H9 (cell line): Measurements from ENCODE around the gene MMAA. TPM values are rescaled to one million over a fixed set of nuclear protein-coding genes. Genes with fewer than 3 reads are reported as not detected.

Experiments used
- DNase-seq: peaks from one replicate; pipeline ENCODE4 v3.0.0-alpha.2; 2017
- H2AFZ ChIP-seq: one replicate; pipeline ENCODE4 v1.6.1; 2013; ENCODE audit warnings: mild to moderate bottlenecking, low read length, control low read depth, moderate library complexity
- H2AK5ac ChIP-seq: 2 replicates; pipeline ENCODE4 v1.6.1; 2013; ENCODE audit warnings: low read length, control low read depth, mixed read lengths; ENCODE audit not compliant: insufficient read length
- H2BK120ac ChIP-seq: one replicate; pipeline ENCODE4 v1.6.1; 2013; ENCODE audit warnings: low read depth, mild to moderate bottlenecking, low read length, control low read depth, inconsistent platforms; ENCODE audit not compliant: poor library complexity, severe bottlenecking
- H2BK12ac ChIP-seq: 2 replicates; pipeline ENCODE4 v1.6.1; 2013; ENCODE audit warnings: low read length, control low read depth, mixed read lengths, low read depth; ENCODE audit not compliant: insufficient read length
- H2BK15ac ChIP-seq: 2 replicates; pipeline ENCODE4 v1.6.1; 2013; ENCODE audit warnings: low read depth, low read length, control low read depth
- H2BK20ac ChIP-seq: one replicate; pipeline ENCODE4 v1.6.1; 2013; ENCODE audit warnings: low read depth, mild to moderate bottlenecking, low read length, control low read depth, inconsistent platforms; ENCODE audit not compliant: poor library complexity, severe bottlenecking
- H2BK5ac ChIP-seq: 2 replicates; pipeline ENCODE4 v1.6.1; 2013; ENCODE audit warnings: low read length, control low read depth, mixed read lengths; ENCODE audit not compliant: insufficient read length
- H3K14ac ChIP-seq: 2 replicates; pipeline ENCODE4 v1.6.1; 2013; ENCODE audit warnings: low read length, control low read depth; ENCODE audit not compliant: insufficient read depth
- H3K18ac ChIP-seq: 2 replicates; pipeline ENCODE4 v1.6.1; 2013; ENCODE audit warnings: low read depth, mild to moderate bottlenecking, mixed read lengths, low read length, control low read depth; ENCODE audit not compliant: insufficient read length
- H3K23ac ChIP-seq: 2 replicates; pipeline ENCODE4 v1.6.1; 2013; ENCODE audit warnings: low read length, control low read depth, mixed read lengths, low read depth; ENCODE audit not compliant: insufficient read length
- H3K23me2 ChIP-seq: 2 replicates; pipeline ENCODE4 v1.6.1; 2013; ENCODE audit warnings: low read depth, mild to moderate bottlenecking, mixed read lengths, low read length, control low read depth; ENCODE audit not compliant: insufficient read length, poor library complexity, severe bottlenecking
- H3K27ac ChIP-seq: 2 replicates; pipeline ENCODE4 v1.5.1; 2013; ENCODE audit warnings: low read length, control low read depth, mixed read lengths, low read depth; ENCODE audit not compliant: insufficient read length
- H3K27me3 ChIP-seq: 2 replicates; pipeline ENCODE4 v1.6.1; 2013; ENCODE audit warnings: low read length, control low read depth, inconsistent platforms; ENCODE audit not compliant: insufficient read depth
- H3K4ac ChIP-seq: 2 replicates; pipeline ENCODE4 v1.6.1; 2013; ENCODE audit warnings: low read depth, mild to moderate bottlenecking, control low read depth, inconsistent platforms, low read length, moderate library complexity
- H3K4me1 ChIP-seq: 2 replicates; pipeline ENCODE4 v1.6.1; 2013; ENCODE audit warnings: low read length, control low read depth, inconsistent platforms; ENCODE audit not compliant: insufficient read depth
- H3K4me2 ChIP-seq: 2 replicates; pipeline ENCODE4 v1.6.1; 2013; ENCODE audit warnings: low read length, control low read depth, mixed read lengths; ENCODE audit not compliant: insufficient read length, insufficient read depth
- H3K56ac ChIP-seq: 2 replicates; pipeline ENCODE4 v1.6.1; 2013; ENCODE audit warnings: low read depth, mild to moderate bottlenecking, mixed read lengths, low read length, control low read depth; ENCODE audit not compliant: insufficient read length
- H3K79me1 ChIP-seq: 2 replicates; pipeline ENCODE4 v1.6.1; 2013; ENCODE audit warnings: low read depth, mild to moderate bottlenecking, moderate library complexity, low read length, control low read depth, inconsistent platforms; ENCODE audit not compliant: insufficient read depth, poor library complexity, severe bottlenecking
- H3K79me2 ChIP-seq: 2 replicates; pipeline ENCODE4 v1.6.1; 2013; ENCODE audit warnings: low read length, control low read depth, inconsistent platforms; ENCODE audit not compliant: insufficient read depth
- H3K9ac ChIP-seq: 2 replicates; pipeline ENCODE4 v1.6.1; 2013; ENCODE audit warnings: low read length, control low read depth, mixed read lengths; ENCODE audit not compliant: insufficient read length; ENCODE audit errors: extremely low read depth
- H3K9me3 ChIP-seq: one replicate; pipeline ENCODE4 v1.6.1; 2013; ENCODE audit warnings: low read depth, low read length, inconsistent platforms; ENCODE audit not compliant: control insufficient read depth
- H3T11ph ChIP-seq: one replicate; pipeline ENCODE4 v1.6.1; 2013; ENCODE audit warnings: mild to moderate bottlenecking, low read length, control low read depth, inconsistent platforms
- H4K20me1 ChIP-seq: one replicate; pipeline ENCODE4 v1.6.1; 2013; ENCODE audit not compliant: control insufficient read depth, insufficient read length, insufficient read depth
- H4K5ac ChIP-seq: 2 replicates; pipeline ENCODE4 v1.6.1; 2013; ENCODE audit warnings: low read depth, mild to moderate bottlenecking, mixed read lengths, low read length, control low read depth; ENCODE audit not compliant: insufficient read length
- H4K8ac ChIP-seq: replicated peaks from 2 replicates; pipeline ENCODE4 v1.6.1; 2013; ENCODE audit warnings: low read length, control low read depth, mixed read lengths, low read depth; ENCODE audit not compliant: insufficient read length
- H4K91ac ChIP-seq: 2 replicates; pipeline ENCODE4 v1.6.1; 2013; ENCODE audit warnings: low read depth, mild to moderate bottlenecking, moderate library complexity, mixed read lengths, low read length, control low read depth; ENCODE audit not compliant: insufficient read length
- H3K27ac Mint-ChIP-seq, 3 experiments: 2 replicates in 2 of 3; 3 replicates in 1 of 3; pipeline ENCODE4 v1.8.0; 2020 to 2021; ENCODE audit warnings: mixed read lengths in 3 of 3, mild to moderate bottlenecking in 1 of 3, moderate library complexity in 1 of 3
- H3K27me3 Mint-ChIP-seq: 2 replicates; pipeline ENCODE4 v1.8.0; 2021; ENCODE audit warnings: low read depth, mild to moderate bottlenecking, moderate library complexity, mixed read lengths
- H3K36me3 Mint-ChIP-seq, 3 experiments: 2 replicates in 2 of 3; 3 replicates in 1 of 3; pipeline ENCODE4 v1.8.0; 2020 to 2021; ENCODE audit warnings: low read depth in 3 of 3, mixed read lengths in 3 of 3; ENCODE audit not compliant: insufficient read depth in 1 of 3
- H3K4me1 Mint-ChIP-seq, 2 experiments: 2 replicates each; pipeline ENCODE4 v1.8.0; 2020; ENCODE audit warnings: mixed read lengths in 2 of 2
- H3K4me3 Mint-ChIP-seq, 2 experiments: 2 replicates in 1 of 2; 3 replicates in 1 of 2; pipeline ENCODE4 v1.8.0; 2020 to 2021; ENCODE audit warnings: mild to moderate bottlenecking in 2 of 2, mixed read lengths in 2 of 2, moderate library complexity in 1 of 2
- H3K9me3 Mint-ChIP-seq, 2 experiments: 2 replicates in 1 of 2; 3 replicates in 1 of 2; pipeline ENCODE4 v1.8.0; 2020; ENCODE audit warnings: mild to moderate bottlenecking in 2 of 2, mixed read lengths in 2 of 2, moderate library complexity in 1 of 2
- CTCF ChIP-seq: fragments of 200-600 bp; sonication (generic); conservative IDR thresholded peaks from 3 replicates; pipeline ENCODE4 v1.8.0; 2021; ENCODE audit warnings: antibody characterized with exemption, mild to moderate bottlenecking
- WGBS: extraction: QIAGEN DNeasy Blood & Tissue Kit; methylation state at CpG from one replicate; pipeline ENCODE4 v1.1.7; 2013; ENCODE audit warnings: missing lambda C conversion rate, low lambda C conversion rate, mixed read lengths; ENCODE audit not compliant: insufficient read length; ENCODE audit errors: extremely low coverage; 5-methylcytosine and 5-hydroxymethylcytosine counted together
- total RNA-seq: library from RNA; stranded (reverse); gene quantifications from 2 replicates; pipeline ENCODE4 v1.2.1, GENCODE V29; 2021

The MMAA gene
- total RNA-seq, 1 experiment from 2014 or later, result 3.0 TPM

DNA sequence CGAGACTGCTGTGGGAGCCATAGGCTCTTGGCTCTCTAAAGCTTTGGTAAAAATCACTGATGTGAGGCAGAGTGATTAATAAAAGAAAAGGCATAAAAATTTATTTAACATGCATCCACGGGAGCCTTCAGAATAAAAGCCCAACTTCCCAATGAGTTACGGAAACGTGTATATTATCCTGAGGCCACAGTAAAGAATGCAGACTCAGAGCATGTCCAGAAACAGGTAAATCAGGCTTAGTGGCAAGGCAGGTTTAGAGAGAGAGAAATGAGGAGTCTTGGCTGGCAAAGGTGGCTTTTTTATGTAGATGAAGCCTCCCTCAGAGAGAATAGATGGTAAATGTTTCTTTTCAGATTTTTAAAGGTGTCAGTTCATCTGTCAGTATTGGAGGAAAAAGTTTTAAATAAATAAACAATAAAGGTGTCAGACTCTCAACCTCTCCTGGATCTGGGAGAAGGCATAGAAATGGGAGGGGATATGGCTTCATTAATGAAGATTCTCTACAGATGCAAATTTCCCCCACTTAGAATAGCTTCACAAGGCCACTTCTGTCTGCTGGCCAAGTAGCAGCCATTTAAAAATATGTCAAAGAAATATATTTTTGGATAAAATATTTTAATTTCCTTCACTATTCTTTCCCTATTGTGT, 84.8 kb downstream of the MMAA start:
- H3T11ph ChIP-seq, result no peak overlapping the region
- no peak overlapping the region for H2BK15ac ChIP-seq
- peaks cover 7% of the 10 kb centered on the region for H3K79me1 ChIP-seq
- Mint-ChIP-seq H3K4me1 (peaks cover 44 to 64% of the 10 kb centered on the region in 2 experiments), H3K36me3 (peaks cover 12 to 19% (median 14%) of the 10 kb centered on the region in 3 experiments), H3K4me3 (peak overlapping the region; percentile 25 to 53), H3K27ac (peak overlapping the region; percentile 93 to 96 (median 96); a peak in 6 of 7 replicates), H3K27me3 (no peaks in the 10 kb centered on the region), H3K9me3 (peaks cover 10 to 17% of the 10 kb centered on the region in 2 experiments)
- H2BK5ac ChIP-seq, result no peak overlapping the region
- peaks cover 3% of the 10 kb centered on the region; the same call in 1 of the 2 replicates for H3K79me2 ChIP-seq
- H3K4me2 ChIP-seq, result peak overlapping the region; percentile 39
- no peak overlapping the region for H3K56ac ChIP-seq
- H3K4ac ChIP-seq, result no peak overlapping the region
- H3K9ac ChIP-seq, result no peak overlapping the region
- H3K18ac ChIP-seq, result no peak overlapping the region
- no peak overlapping the region for H4K8ac ChIP-seq
- H3K9me3 ChIP-seq, result no peaks in the 10 kb centered on the region
- no peak for DNase-seq
- H2AK5ac ChIP-seq, result no peak overlapping the region
- peaks cover 11% of the 10 kb centered on the region for H3K4me1 ChIP-seq
- no peak overlapping the region for H2BK120ac ChIP-seq
- WGBS, result no CpG with 5 or more reads among the region's 4 CpGs
- no peak overlapping the region for H4K5ac ChIP-seq
- H4K20me1 ChIP-seq, result no peaks in the 10 kb centered on the region
- no peaks in the 10 kb centered on the region for H3K23me2 ChIP-seq
- H3K14ac ChIP-seq, result no peak overlapping the region
- H3K23ac ChIP-seq, result no peak overlapping the region
- H3K27me3 ChIP-seq, result no peaks in the 10 kb centered on the region
- no peak overlapping the region for H2BK12ac ChIP-seq
- no peak overlapping the region for H2BK20ac ChIP-seq
- no peak for TF ChIP-seq CTCF
- no peak overlapping the region for H2AFZ ChIP-seq
- H3K27ac ChIP-seq, result no peak overlapping the region
- H4K91ac ChIP-seq, result no peak overlapping the region
